GM19239 (cell line): Measurements from ENCODE around the gene PHF2.
A peak's percentile ranks its signal among the peaks of the same experiment; 100 is the strongest.

Experiments used
- DNase-seq: peaks from one replicate; pipeline ENCODE4 v3.0.0; 2011; ENCODE audit warnings: low spot score; ENCODE audit not compliant: insufficient read length
- FAIRE-seq: peaks from 2 replicates; lab custom pipeline; 2011; peaks lifted over from hg19 to GRCh38; lab: Jason Lieb, UNC

Gene PHF2

DNA sequence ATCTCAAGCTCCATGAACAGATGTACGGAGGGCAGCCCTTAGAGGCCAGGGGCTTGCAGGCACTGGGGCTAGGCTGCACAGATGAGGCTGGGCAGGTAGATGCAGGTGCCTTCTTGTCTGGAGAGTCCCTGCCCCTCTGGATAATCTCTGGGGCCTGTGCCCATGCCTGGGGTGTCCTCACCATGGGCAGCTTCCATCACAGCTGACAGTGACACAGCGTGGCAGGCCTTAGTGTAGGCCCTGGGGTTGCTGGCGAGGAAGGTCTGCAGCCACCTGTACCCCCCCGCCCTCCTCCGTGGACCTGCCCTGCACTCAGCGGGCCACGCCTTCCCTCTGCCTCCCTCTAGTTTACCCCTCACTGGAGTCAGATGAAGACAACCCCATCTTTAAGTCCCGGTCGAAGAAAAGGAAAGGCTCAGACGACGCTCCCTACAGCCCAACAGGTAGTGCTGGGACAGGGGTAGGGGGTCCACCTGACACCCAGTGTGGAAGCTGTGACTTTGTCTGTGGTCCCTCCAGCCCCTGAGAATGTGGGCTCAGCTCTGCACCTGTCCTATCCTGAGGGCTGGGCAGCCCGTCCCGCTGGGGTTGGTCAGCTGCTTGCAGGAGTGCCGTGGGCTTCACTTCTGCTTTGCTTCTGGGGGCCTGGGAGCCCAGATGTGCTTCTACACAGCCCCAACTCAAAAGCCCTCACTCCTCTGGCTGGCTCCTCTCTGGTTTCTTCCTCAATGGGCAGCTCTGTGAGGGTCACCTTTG is 98.4 kb downstream of the PHF2 start:
- FAIRE-seq (no peak), DNase-seq (no peak)

DNA sequence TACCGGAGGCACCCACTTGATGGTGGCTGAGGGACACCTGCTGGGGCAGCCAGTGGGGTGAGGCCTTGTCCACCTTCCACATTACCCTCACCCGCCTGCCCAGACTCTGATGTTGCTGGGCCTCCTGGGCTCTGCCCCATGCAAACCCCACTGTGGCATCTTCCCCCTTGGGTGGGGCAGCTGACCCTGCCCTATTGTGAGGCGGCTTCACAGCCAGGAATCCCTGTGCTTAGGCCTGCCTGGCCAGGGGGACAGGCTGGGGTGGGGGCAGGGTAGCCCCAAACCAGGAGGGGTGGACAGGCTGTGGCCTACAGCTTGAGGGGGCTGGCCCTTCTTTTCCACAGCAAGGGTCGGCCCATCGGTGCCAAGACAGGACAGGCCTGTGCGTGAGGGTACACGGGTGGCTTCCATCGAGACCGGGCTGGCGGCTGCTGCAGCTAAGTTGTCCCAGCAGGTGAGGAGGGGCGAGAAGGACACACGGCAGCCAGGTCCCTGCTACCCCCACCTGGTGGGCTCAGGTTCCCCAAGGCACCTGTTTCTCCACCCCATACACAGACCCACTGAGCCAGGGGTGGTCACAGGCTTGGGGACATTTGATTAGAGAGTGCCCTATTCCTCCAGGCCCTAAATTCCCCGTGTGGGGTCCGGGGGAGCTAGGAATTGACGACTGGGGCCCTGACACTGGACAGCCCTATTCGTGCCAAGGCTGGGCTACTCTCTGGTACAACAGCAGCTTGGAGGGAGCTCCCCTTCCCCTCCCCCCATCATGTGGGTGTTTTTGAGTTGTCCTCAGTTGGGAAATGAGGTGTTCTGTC is 99.2 kb downstream of the PHF2 start:
- FAIRE-seq (no peak), DNase-seq (no peak)

DNA sequence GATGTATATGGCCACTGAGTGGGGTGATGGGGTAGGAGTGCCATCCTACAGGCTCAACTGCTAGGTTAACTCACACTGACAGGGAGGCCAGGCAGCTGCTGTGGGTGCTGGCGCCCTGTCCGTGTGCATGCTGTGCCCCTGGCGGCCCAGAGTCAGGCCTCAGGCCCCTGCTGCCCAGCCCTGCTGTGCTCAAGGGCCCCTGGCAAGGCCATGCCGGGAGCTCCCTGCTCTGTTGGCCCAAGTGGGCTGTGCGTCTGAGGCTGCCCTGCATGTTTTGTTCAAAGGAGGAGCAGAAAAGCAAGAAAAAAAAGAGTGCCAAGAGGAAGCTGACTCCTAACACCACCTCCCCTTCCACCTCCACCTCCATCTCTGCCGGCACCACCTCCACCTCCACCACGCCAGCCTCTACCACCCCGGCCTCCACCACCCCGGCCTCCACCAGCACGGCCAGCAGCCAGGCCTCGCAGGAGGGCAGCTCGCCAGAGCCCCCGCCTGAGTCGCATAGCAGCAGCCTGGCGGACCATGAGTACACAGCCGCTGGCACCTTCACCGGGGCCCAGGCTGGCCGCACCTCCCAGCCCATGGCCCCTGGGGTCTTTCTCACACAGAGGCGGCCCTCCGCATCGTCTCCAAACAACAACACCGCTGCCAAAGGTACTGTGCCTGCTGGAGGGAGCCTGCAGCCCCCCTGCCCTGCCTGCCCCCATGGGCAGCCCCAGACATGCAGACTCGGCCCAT is 100.1 kb downstream of the PHF2 start:
- DNase-seq (no peak), FAIRE-seq (no peak)

DNA sequence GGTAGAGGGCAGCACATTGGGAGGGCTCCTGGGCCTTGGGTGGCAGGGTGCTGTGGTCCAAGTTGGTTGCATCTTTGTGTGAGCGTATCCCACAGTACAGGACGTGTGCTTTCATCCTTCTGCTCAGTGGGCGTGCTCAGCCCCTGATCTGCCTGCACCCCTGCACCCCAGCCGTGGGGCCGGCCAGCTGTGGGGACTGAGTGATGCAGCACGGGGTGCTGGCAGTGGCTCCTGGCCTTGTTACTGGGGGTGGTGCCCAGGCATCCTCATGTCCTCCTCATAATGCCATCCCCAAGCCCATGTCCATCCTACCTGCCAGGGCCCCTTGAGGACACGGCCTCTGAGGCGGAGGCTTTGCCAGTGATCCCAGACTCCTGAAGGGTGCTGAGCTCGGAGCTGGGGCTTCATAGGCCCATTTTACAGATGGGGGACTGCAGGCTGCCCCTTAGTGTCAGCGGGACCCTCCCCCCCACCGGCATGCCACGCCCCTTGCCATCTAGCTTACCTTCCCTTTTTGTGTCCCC is 100.7 kb downstream of the PHF2 start:
- no peak for FAIRE-seq
- no peak for DNase-seq

DNA sequence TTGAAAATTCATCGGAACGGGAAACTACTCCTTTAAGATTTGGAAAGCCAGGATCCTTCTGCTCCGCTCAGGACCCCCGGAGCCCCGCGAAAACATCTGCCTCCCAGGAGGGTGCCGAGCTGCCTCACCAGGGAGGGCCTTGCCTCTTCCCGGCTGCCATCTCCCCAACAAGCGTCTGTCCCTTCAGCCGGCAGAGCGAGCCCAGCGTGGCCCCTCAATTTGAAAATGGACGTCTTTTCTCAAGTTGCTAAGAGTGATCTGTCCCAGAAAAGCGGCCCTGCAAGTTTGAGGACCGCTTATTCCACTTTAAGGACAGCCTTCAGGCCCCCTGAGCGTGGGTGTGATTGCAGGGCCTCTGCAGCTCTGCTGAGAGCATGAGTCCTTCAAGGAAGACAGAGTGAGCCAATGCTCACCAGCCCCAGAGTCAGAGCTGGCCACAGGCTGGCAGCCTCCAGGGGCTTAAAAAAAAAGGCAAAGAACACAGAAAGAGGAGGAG is 101.3 kb downstream of the PHF2 start:
- DNase-seq = no peak
- no peak for FAIRE-seq

DNA sequence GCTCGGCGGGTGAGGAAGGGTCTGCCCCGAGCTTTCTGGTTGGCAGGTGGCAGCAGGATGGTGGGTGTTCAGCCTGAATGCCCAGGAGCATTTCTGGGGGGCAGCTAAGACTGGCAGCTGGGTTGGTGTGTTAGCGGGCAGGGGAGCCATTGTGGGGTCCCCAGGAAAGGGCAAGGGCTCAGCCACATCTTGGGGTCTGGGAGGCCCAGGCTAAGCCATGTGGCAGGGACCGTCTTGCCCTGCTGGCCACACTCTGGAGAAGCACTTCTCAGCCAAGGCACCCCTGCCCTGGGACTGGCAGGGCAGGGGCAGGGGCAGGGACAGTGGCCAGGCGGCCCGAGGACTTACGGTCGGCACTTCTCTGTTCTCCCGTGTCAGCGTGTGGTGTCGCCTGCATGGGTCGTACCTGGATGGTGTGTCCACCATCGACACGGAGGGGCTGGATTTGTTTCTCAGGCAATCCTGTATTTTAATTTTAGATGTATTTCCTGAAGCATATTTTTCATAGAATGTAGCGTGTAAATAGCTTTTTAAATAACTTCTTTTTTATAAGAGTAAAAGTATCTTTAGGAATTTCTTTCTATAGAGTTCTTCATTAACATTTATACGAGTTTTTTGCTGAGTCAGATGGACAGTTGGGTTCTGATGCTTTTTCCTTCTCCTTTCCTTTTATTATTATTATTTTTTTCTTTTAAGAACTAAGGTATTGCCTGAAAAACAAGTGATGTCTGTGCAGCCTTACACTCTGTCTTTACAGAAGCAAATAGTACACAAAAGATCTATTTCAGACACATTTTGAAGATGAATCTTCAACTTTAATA is 102.0 kb downstream of the PHF2 start:
- DNase-seq = no peak

DNA sequence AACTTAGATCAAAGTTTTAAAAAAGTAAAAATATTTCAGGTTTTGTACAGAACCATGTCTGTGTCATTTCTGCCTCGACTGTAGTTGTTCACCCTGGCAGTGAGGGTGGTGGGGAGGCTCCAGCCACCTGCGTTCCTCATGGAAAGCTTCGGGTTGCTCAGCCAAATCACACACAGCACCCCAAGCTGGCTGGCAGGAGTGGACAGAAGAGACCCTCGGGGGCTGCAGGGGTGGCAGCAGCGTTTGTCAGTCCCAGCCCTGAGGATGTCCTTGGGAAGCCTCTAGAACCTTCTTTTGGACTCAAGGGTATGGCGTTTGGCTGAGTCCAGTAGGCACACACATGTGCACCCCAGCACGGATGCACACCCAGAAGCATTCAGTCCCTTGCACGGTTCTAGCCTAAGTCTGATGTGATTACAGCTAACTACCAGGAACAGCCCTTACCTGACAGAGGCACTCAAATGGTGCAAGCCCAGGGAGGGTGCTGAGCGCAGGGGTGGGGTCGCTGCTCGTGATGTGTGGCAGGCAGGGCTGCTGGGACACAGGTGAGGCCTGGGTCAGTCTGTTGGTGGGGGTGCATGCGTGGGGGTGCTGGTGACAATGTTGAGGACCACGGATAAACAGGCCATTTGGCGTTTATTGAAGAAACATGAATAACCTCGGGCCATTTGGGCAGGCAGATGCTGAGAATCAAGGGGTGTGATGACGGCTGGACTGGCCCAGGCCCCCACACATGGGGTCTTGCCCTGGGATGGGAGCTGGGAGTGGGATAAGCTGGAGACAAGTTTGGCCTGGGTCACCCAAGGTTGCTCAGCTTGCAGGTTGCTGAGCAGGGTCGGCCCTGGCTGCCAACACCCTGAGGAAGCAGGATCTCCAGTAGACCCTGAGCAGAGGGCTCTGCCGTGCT is 103.4 kb downstream of the PHF2 start:
- FAIRE-seq = no peak

More for the DNA sequence above, 102.0 kb downstream of the PHF2 start:
- FAIRE-seq = no peak

DNA sequence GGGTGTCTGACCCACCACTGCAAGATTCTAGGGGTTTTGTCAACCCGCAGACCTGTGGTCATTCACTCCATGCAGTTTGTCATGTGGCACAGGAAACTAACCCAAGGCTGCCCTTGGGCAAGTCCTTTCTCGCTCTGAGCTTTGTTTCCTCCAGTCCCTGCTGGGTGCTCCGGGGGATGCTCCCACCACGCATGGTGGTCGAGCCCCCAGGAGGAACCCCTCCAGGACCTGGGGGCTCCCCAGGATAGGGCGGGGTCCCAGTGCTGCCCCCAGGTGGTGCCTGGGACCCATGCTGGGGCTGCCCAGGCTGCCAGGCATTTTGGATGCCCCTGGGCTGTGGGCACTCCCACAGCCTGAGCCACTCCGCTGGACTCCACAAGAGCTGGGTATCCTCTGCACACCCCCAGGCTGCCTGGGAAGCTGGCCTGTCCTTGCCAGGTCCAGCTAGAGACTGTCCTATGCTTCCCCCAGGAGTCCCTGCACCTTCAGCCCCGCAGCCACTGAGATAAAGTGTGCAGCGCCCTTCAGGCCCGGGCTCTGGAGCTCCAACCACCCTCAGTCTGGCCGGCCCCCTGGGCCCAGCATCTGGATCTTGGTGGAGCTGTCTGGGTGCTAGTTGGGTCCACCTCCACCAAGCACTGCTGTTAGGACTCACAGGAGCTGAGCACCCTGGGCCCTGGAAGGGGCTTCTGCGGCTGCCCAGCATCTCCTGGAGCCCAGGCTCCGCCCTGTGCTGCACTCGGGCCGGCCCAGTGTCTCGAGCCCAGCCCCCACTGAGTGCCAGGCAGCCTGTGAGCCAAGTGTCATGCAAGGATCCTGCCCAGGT is 104.3 kb downstream of the PHF2 start:
- DNase-seq (no peak), FAIRE-seq (no peak)

More for the DNA sequence above, 103.4 kb downstream of the PHF2 start:
- DNase-seq = no peak

DNA sequence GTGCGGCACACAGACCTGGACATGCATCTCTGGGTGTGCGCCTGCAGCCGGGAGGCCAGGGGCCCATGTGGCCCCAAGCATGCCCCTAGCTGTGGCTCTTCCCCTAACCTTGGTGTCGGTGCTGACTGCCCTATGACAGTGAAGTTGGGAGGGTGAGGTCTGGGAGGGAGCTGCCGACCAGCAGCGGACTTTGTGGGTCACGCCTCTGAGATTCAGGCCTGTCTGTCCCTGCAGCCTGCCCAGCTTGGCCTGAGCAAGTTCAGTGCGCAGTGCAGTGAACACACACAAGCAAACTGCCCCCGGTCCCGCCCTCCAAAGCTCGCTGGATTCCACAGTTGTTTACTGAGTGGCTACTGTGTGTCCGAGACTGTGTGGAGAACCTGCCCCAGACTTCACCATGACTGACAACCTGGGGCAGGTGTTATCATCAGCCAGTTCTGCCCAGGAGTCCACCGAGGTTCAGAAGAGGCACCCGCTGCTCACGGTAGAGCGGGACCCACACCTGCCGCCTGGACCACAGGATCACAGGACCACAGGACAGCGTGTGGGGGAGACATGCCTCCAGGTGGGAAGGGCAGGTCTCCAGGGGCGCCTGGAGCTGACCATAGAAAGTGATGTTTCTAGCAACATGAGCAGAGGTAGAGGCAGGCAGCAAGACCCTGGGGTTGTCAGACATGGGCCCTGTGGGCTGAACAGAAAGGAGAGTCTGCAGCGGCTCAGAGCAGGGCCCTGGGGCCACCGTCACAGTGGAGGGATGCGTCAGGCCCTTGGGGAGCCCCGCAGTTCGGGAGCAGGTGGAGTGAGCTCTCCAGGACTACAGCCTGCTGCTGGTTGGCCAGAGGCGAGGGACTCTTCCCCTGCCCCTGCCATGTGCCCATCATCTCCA is 105.1 kb downstream of the PHF2 start:
- no peak for FAIRE-seq
- no peak for DNase-seq

DNA sequence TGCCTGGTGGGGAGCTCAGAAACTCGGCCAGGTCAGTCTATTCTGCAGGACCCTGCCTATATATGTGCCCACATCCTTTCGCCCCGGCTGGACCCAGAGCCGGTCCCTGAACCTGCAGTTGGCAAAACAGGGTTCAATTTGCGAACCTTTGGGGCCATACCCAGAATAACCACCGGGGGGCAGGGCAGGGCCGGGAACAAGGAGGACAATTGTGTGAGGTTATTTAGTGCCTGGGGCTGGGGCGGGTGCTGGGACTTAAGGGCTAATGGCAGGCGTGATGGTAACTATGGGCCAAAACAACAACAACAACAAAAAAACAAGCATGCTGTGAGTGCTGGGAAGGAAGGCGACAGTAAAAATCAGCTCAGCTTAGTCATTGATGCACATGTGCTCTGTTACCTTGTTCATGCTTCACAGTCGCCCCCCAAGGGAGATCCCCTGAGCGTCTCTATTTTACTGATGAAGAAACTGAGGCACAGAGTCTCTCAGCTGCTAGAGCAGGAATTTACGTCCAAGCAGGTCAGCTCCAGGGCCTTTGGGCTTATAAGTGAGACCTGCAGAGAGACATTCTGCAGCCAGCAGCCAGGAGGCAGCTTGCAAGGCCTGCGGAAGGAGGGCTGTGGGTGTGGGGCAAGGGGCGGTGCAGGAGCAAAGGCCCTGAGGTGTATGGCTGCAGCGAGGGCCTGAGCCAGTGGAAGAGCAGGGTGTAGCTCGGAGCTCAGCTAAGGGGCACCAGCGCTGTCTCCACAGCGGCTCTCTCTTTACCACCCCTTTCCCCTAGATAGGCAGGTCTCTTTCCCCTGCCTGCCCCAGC is 106.0 kb downstream of the PHF2 start:
- FAIRE-seq = peak; percentile 73
- peak; percentile 66 for DNase-seq

DNA sequence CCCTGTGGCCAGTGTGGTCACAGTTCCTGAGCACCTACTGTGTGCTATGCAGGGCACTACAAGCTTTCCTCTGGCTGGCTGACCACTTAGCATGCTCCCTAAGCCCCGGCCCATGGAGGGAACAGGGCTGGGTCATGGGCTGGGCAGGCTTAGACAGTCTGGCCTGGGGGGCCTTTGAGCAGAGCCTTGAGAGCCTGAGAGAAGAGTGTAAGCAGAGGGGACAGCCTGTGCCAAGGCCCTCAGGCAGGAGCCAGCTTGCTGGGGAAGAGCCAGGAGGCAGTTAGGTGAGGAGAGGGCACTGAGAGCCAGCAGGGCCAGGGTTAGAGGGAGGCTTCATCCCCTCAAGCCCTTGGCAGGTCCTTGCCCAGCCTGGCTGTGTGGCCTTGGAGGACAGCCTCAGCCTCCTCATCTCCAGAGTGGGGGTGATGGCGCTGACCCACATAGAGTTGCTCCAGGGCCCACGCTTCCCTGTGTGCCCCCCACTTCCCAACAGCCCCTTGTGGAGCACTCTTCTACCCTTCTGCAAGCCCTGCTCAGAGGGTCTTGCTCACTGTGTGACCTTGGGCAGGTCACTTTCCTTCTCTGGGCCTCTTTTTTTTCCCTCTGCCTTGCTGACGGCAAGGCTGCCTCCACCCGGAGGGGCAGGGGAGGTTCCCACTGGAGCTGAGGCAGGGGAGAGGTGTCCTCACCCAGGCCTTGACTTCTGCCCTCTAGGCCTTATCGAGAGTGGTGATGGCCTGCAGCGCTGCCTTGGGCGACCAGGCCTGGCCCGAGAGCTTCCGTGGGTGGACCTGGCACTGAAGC is 107.1 kb downstream of the PHF2 start:
- no peak for FAIRE-seq
- DNase-seq = no peak

DNA sequence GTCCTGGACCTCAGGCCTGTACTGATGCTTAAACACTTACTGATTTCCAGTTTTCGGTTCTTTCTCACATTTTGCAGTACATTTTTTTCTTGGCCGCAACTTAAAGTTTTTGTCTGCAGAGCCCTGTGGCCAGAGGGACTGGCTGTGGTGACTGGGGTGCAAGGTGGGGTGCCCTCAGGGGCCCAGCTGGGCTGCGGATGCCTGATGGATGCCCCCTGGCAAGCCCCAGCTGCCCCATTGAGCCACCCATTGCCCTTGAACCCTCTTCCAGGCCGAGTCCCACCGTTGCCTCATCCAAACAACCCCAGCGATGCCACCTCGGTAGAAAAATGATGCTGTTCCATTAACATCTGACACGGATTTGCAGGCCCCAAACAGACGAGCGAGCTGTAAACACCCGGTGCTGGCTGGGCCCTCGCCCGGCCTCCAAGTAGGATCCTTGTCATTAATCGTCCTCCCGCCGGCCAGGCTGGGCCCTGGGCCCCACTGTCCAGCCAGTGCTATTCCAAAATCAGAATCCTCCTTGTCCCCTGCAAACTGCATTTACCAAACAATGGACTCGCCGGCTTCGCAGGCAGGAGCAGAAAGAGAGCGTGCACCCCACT is 107.9 kb downstream of the PHF2 start:
- no peak for FAIRE-seq
- DNase-seq = no peak

DNA sequence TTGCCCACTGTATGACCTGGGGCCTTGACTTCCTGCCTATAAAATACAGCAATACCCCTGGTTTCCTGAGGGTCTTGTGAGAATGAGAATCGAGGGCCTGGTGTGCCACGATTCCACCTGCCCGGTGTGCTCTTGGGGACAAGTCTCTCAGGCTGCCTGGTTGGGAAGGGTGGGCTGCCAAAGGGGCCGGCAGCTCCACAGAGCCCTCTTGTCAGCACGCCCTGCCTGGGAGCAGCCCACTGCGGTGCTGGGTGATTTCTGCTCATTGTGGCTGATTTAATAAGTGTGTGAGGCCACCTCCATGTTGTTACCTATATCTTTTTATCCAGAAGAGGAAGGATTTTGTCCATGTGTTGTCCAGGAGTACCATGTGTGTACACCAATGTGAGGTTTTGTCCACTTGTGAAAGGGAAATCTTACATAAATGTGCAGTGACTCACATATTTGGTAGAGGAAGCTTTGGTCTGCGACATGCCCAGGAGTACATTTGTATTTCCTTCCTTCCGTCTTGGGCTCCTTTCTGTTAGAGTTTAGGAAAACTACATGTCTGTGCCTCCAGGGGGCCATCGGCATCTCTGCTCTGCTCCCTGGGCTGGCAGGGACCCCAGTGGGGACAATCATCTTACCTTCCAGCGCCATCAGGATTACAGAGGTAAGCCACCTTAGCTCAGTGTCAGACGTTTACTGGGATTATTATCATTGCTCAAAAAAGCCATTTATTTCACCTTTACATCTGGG is 108.6 kb downstream of the PHF2 start:
- FAIRE-seq (no peak), DNase-seq (no peak)
